ENCODE measurements around the gene SHISA9. TPM values are rescaled to one million over a fixed set of nuclear protein-coding genes. Genes with fewer than 3 reads are reported as not detected.

SHISA9 gene
- total RNA-seq, 5 donors from 2014 or later (not counting 1 experiment from before 2014, with no cell fraction given), result 0.06 TPM; not detected in 4

GRCh38 chr16:13245713-13246377, 344.4 kb downstream of the SHISA9 start:
- H3K4me1 Mint-ChIP-seq, result no peaks in the 10 kb centered on the region

GRCh38 chr16:13254998-13255614, 353.7 kb downstream of the SHISA9 start:
- H3K27me3 ChIP-seq (replicated peaks in 1 of 2; ENCODE audit: control insufficient read depth in 2 of 2, extremely low read depth in 1 of 2, insufficient read depth in 2 of 2, low read length in 1 of 2), result no peaks in the 10 kb centered on the region
- ATAC-seq (replicated peaks in 1 of 4), result no peak
- H3K4me3 ChIP-seq (ENCODE audit: control insufficient read depth in 1 of 2, extremely low read depth in 1 of 2, low read length in 1 of 2), result no peak overlapping the region
- ChIA-PET CTCF (no interaction called here), POLR2A (no interaction called here)
- no peak for DNase-seq
- Mint-ChIP-seq H3K9me3 (peaks cover 12 to 21% (median 13%) of the 10 kb centered on the region in 3 donors), H3K4me1 (no peaks in the 10 kb centered on the region), H3K27ac (no peak overlapping the region), H3K4me3 (no peak overlapping the region), H3K27me3 (peaks cover 0 to 6% of the 10 kb centered on the region in 2 donors), H3K36me3 (no peaks in the 10 kb centered on the region)
- no peaks in the 10 kb centered on the region for H3K9me3 ChIP-seq
- no peak overlapping the region for H3K27ac ChIP-seq (ENCODE audit: low read length)
- no peaks in the 10 kb centered on the region for H3K36me3 ChIP-seq (ENCODE audit: control insufficient read depth in 2 of 2, extremely low read depth in 1 of 2, insufficient read depth in 1 of 2, low read length in 1 of 2)
- no peaks in the 10 kb centered on the region for H3K4me1 ChIP-seq (ENCODE audit: control insufficient read depth in 1 of 2, extremely low read depth in 1 of 2, insufficient read depth in 2 of 2, low read length in 2 of 2)
- WGBS (ENCODE audit: insufficient coverage), result 56% methylated on average over 1 of the region's 1 CpG

More at GRCh38 chr16:13245713-13246377, 344.4 kb downstream of the SHISA9 start:
- Histone ChIP-seq H3K9me3 (no peaks in the 10 kb centered on the region), H3K4me3 (ENCODE audit: control insufficient read depth in 1 of 2, extremely low read depth in 1 of 2, low read length in 1 of 2) (no peak overlapping the region), H3K36me3 (ENCODE audit: control insufficient read depth in 2 of 2, extremely low read depth in 1 of 2, insufficient read depth in 1 of 2, low read length in 1 of 2) (no peaks in the 10 kb centered on the region), H3K27me3 (replicated peaks in 1 of 2; ENCODE audit: control insufficient read depth in 2 of 2, extremely low read depth in 1 of 2, insufficient read depth in 2 of 2, low read length in 1 of 2) (no peaks in the 10 kb centered on the region), H3K27ac (ENCODE audit: low read length) (no peak overlapping the region), H3K4me1 (ENCODE audit: control insufficient read depth in 1 of 2, extremely low read depth in 1 of 2, insufficient read depth in 2 of 2, low read length in 2 of 2) (no peaks in the 10 kb centered on the region)
- no peak for ATAC-seq (replicated peaks in 1 of 4)
- Mint-ChIP-seq H3K27ac (no peak overlapping the region), H3K27me3 (no peaks in the 10 kb centered on the region), H3K36me3 (no peaks in the 10 kb centered on the region), H3K9me3 (no peaks in the 10 kb centered on the region), H3K4me3 (no peak overlapping the region)
- ChIA-PET POLR2A (no interaction called here), CTCF (no interaction called here)
- WGBS (ENCODE audit: insufficient coverage), result no CpG with 5 or more reads among the region's 6 CpGs
- no peak for DNase-seq

- H3K36me3 Mint-ChIP-seq, result no peaks in the 10 kb centered on the region
- no peak for ATAC-seq (replicated peaks in 1 of 4)
These were observed 361.1 kb downstream of the SHISA9 start for GRCh38 chr16:13262270-13263090.

GRCh38 chr16:13264749-13265552, 363.6 kb downstream of the SHISA9 start:
- H3K4me1 Mint-ChIP-seq, result no peaks in the 10 kb centered on the region
- no peaks in the 10 kb centered on the region for H3K4me1 ChIP-seq (ENCODE audit: control insufficient read depth in 1 of 2, extremely low read depth in 1 of 2, insufficient read depth in 2 of 2, low read length in 2 of 2)
- no peak overlapping the region for H3K4me3 Mint-ChIP-seq
- 69% methylated on average over 4 of the region's 4 CpGs for WGBS (ENCODE audit: insufficient coverage)
- ChIA-PET POLR2A (no interaction called here), CTCF (no interaction called here)
- no peaks in the 10 kb centered on the region for H3K36me3 ChIP-seq (ENCODE audit: control insufficient read depth in 2 of 2, extremely low read depth in 1 of 2, insufficient read depth in 1 of 2, low read length in 1 of 2)
- H3K9me3 Mint-ChIP-seq, result peaks cover 10 to 17% (median 10%) of the 10 kb centered on the region in 3 donors
- H3K27me3 ChIP-seq (replicated peaks in 1 of 2; ENCODE audit: control insufficient read depth in 2 of 2, extremely low read depth in 1 of 2, insufficient read depth in 2 of 2, low read length in 1 of 2), result no peaks in the 10 kb centered on the region
- H3K27ac ChIP-seq (ENCODE audit: low read length), result no peak overlapping the region
- H3K27ac Mint-ChIP-seq, result no peak overlapping the region
- no peak overlapping the region for H3K4me3 ChIP-seq (ENCODE audit: control insufficient read depth in 1 of 2, extremely low read depth in 1 of 2, low read length in 1 of 2)
- no peak for DNase-seq
- peaks cover 7 to 15% of the 10 kb centered on the region in 2 donors for H3K27me3 Mint-ChIP-seq
- no peak for ATAC-seq (replicated peaks in 1 of 4)
- no peaks in the 10 kb centered on the region for H3K36me3 Mint-ChIP-seq
- H3K9me3 ChIP-seq, result no peaks in the 10 kb centered on the region

More at GRCh38 chr16:13262270-13263090, 361.1 kb downstream of the SHISA9 start:
- H3K27ac Mint-ChIP-seq, result no peak overlapping the region
- Histone ChIP-seq H3K4me1 (ENCODE audit: control insufficient read depth in 1 of 2, extremely low read depth in 1 of 2, insufficient read depth in 2 of 2, low read length in 2 of 2) (no peaks in the 10 kb centered on the region), H3K9me3 (no peaks in the 10 kb centered on the region), H3K36me3 (ENCODE audit: control insufficient read depth in 2 of 2, extremely low read depth in 1 of 2, insufficient read depth in 1 of 2, low read length in 1 of 2) (no peaks in the 10 kb centered on the region), H3K4me3 (ENCODE audit: control insufficient read depth in 1 of 2, extremely low read depth in 1 of 2, low read length in 1 of 2) (no peak overlapping the region), H3K27ac (ENCODE audit: low read length) (no peak overlapping the region), H3K27me3 (replicated peaks in 1 of 2; ENCODE audit: control insufficient read depth in 2 of 2, extremely low read depth in 1 of 2, insufficient read depth in 2 of 2, low read length in 1 of 2) (no peaks in the 10 kb centered on the region)
- 80% methylated on average over 1 of the region's 3 CpGs for WGBS (ENCODE audit: insufficient coverage)
- no peaks in the 10 kb centered on the region for H3K4me1 Mint-ChIP-seq
- POLR2A ChIA-PET, result no interaction called here
- CTCF ChIA-PET, result no interaction called here
- peaks cover 13 to 19% (median 14%) of the 10 kb centered on the region in 3 donors for H3K9me3 Mint-ChIP-seq
- H3K27me3 Mint-ChIP-seq, result peaks cover 4 to 8% of the 10 kb centered on the region in 2 donors
- DNase-seq, result no peak
- no peak overlapping the region for H3K4me3 Mint-ChIP-seq

- POLR2A ChIA-PET, result no interaction called here
- no peak overlapping the region for H3K27ac ChIP-seq (ENCODE audit: low read length)
- H3K27ac Mint-ChIP-seq, result no peak overlapping the region
- CTCF ChIA-PET, result no interaction called here
- H3K27me3 Mint-ChIP-seq, result peaks cover 7 to 15% of the 10 kb centered on the region in 2 donors
- H3K36me3 Mint-ChIP-seq, result no peaks in the 10 kb centered on the region
- DNase-seq (no peak), ATAC-seq (replicated peaks in 1 of 4) (no peak)
- H3K27me3 ChIP-seq (replicated peaks in 1 of 2; ENCODE audit: control insufficient read depth in 2 of 2, extremely low read depth in 1 of 2, insufficient read depth in 2 of 2, low read length in 1 of 2), result no peaks in the 10 kb centered on the region
- no peaks in the 10 kb centered on the region for H3K4me1 Mint-ChIP-seq
- no peak overlapping the region for H3K4me3 Mint-ChIP-seq
- H3K4me3 ChIP-seq (ENCODE audit: control insufficient read depth in 1 of 2, extremely low read depth in 1 of 2, low read length in 1 of 2), result no peak overlapping the region
- H3K9me3 ChIP-seq, result no peaks in the 10 kb centered on the region
- WGBS (ENCODE audit: insufficient coverage), result no CpG with 5 or more reads among the region's 1 CpG
- no peaks in the 10 kb centered on the region for H3K4me1 ChIP-seq (ENCODE audit: control insufficient read depth in 1 of 2, extremely low read depth in 1 of 2, insufficient read depth in 2 of 2, low read length in 2 of 2)
- peaks cover 0 to 14% (median 3%) of the 10 kb centered on the region in 3 donors for H3K9me3 Mint-ChIP-seq
- H3K36me3 ChIP-seq (ENCODE audit: control insufficient read depth in 2 of 2, extremely low read depth in 1 of 2, insufficient read depth in 1 of 2, low read length in 1 of 2), result no peaks in the 10 kb centered on the region
These were observed 368.0 kb downstream of the SHISA9 start for GRCh38 chr16:13269359-13269758.

- Histone ChIP-seq H3K27me3 (replicated peaks in 1 of 2; ENCODE audit: control insufficient read depth in 2 of 2, extremely low read depth in 1 of 2, insufficient read depth in 2 of 2, low read length in 1 of 2) (no peaks in the 10 kb centered on the region), H3K36me3 (ENCODE audit: control insufficient read depth in 2 of 2, extremely low read depth in 1 of 2, insufficient read depth in 1 of 2, low read length in 1 of 2) (no peaks in the 10 kb centered on the region), H3K4me1 (ENCODE audit: control insufficient read depth in 1 of 2, extremely low read depth in 1 of 2, insufficient read depth in 2 of 2, low read length in 2 of 2) (no peaks in the 10 kb centered on the region), H3K9me3 (no peaks in the 10 kb centered on the region), H3K27ac (ENCODE audit: low read length) (no peak overlapping the region), H3K4me3 (ENCODE audit: control insufficient read depth in 1 of 2, extremely low read depth in 1 of 2, low read length in 1 of 2) (no peak overlapping the region)
- Mint-ChIP-seq H3K4me3 (no peak overlapping the region), H3K36me3 (no peaks in the 10 kb centered on the region), H3K27me3 (peaks cover 7 to 15% of the 10 kb centered on the region in 2 donors), H3K27ac (no peak overlapping the region), H3K4me1 (no peaks in the 10 kb centered on the region), H3K9me3 (peaks cover 0 to 14% (median 3%) of the 10 kb centered on the region in 3 donors)
- DNase-seq (no peak), ATAC-seq (replicated peaks in 1 of 4) (no peak)
- ChIA-PET POLR2A (no interaction called here), CTCF (no interaction called here)
- no CpG with 5 or more reads among the region's 5 CpGs for WGBS (ENCODE audit: insufficient coverage)
These were observed 368.6 kb downstream of the SHISA9 start for GRCh38 chr16:13269905-13270528.
